ENCODE results near the gene GRID1.

Gene GRID1

DNA sequence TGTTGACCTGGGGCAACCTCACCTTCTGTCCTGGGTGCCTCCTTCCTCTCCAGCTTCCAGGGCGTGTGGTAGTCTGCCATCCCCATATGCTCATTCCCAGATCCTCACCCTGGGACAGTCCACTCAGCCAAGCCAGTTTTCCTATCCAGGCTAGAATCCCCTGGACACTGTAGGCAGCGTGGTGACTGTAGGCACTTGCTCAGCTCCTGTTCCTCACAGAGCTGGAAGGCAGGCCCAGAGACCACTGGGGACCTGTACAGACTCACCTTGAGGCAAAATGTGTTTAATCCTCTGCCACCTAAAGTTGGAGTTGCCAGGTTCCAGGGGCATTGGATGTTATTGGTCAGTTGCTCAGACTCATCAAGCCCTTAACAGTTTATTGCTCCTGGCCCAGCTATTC is 2.4 kb upstream of the GRID1 start:
- DNase-seq (ENCODE audit: low read depth), result no peak

DNA sequence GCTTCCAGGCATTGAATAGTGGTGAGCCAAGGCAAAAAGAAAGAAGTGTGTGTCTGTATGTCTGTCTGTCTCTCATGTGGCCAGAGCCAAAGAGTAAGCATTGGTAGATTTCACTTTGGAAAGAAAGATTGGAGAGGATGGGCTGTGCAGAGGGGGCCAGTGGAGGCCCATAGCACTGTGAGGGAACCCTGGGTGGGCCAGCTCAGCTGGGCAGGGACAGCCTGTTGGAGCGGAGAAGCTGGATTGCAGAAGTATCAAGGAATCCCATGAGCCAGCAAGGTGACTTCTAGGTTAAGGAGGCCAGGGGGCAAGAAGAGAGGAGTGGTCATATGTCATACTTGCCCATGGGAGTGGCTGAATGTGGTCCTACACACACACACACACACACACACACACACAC is 1.5 kb upstream of the GRID1 start:
- no peak for DNase-seq (ENCODE audit: low read depth)

DNA sequence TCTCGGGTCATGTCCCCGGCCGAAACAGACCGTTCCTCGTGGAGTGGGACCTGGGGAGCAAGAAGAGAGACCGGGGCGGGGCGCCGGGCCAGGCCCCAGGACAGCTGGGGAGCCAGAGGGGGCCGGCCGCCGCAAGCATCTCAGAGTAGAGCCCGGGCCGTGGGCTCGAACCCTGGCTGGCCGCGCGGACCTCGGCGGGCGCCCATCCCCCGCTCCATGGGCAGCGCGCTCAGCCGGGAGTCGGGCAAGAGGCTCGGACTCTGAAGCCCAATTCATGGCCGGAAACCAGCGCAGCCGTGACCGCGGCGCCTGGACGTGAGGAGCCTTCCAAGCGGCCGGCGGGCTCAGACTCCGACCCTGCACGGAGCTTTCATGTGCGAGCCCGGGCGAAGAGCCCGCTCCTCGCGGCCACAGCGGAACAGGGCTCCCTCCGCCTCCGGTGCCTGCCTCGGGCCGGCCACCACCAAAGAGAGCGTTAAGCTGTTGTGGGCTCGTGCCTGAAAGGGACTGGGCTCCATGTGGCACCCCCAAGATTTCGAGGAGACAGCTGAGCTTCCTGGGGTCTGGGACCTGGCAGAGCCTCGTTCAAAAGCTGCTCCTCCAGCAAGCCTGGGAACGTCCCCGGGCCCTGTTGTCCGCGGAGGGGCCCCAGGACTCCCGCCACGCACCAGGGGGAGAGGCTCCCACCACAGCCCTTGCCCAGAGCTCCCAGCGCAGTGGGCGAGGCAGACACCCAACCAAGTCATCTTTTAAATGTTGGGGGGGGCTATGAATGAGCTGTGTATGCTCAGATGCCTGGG is 757 bp upstream of the GRID1 start:
- DNase-seq (ENCODE audit: low read depth), result no peak

DNA sequence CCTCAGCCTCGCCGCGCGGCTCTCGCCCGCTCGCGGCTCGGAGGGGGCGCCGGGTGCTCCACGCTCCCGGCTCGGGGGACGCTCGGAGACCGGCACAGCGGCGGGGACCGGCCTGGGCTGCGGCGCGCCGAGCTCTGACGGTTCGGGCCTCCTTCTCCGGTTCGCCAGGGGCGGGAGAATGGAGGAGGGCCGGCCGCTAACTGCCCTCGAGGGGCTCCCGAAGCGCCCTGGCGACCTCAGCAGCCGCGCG is 232 bp upstream of the GRID1 start:
- no peak for DNase-seq (ENCODE audit: low read depth)

DNA sequence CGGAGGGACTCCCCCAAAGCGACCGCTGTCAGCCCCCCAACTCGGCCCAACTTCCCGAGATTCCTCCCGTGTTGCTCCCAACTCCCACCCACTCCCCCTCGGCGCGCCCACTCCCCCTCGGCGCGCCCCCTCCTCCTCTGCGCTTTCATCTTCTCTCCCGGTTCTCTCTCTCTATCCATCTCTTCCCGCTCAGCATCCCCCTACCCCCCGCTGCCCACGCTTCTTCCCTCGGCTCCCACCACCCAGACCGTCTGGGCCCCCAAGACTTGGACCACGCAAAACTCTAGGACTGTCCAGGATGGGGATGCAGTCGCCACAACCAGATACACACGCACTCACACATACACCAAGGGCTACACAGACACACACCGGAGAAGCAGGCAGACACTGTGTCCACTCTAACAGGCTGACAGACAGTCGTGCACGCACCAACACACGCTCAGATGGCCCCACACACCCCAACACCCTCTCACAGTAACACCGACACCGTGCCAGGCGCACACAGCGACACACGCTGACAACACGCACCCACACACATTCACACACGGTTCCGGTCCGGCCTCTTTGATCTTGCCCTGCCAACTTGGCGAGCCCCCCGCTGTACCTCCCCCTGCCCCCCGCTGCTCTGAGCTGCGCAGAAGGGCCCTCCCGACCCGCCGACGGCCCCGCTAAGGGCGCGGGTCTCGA is 1.1 kb downstream of the GRID1 start:
- no peak for DNase-seq (ENCODE audit: low read depth)

DNA sequence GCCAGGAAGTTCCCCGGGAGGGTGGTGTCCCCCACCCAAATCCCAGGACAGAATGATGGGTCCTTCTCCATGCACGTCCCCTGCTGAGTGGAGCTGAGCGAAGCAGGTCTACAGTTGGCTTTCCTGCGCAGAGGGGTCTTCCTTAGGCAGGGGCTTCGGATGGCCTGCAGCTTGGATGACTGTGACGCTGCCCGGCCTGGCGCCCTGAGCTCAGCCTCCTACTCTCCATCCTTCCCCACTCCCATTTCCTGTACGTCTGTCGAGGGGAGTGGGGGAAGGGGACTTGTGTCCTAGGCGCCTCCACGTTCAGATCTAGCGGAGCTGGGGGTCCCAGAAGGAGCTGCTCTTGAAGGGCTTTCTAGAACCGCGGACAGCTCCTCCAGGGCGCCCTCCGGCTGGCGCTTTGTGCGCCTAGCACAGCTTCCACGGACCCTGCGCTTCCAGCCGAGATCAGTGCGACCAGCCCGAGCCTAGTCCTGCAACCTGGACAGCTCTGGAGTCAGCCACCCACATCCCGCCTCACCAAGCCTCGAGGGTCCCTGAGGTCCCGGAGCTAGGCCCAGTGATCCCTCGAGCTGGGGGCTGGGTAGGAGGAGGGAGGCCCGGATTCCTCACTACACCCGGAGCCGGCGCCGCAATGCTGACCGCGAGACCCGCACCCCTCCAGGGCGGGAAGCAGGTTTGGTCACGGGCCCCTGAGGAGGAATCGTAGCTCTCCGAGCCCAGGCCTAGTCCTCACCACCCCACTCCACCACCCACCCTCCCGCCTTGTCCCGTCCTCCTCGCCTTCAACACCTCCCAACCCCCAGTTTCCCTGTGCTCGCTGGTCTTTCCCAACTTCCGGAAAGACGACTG is 1.9 kb downstream of the GRID1 start:
- DNase-seq (ENCODE audit: low read depth), result no peak

DNA sequence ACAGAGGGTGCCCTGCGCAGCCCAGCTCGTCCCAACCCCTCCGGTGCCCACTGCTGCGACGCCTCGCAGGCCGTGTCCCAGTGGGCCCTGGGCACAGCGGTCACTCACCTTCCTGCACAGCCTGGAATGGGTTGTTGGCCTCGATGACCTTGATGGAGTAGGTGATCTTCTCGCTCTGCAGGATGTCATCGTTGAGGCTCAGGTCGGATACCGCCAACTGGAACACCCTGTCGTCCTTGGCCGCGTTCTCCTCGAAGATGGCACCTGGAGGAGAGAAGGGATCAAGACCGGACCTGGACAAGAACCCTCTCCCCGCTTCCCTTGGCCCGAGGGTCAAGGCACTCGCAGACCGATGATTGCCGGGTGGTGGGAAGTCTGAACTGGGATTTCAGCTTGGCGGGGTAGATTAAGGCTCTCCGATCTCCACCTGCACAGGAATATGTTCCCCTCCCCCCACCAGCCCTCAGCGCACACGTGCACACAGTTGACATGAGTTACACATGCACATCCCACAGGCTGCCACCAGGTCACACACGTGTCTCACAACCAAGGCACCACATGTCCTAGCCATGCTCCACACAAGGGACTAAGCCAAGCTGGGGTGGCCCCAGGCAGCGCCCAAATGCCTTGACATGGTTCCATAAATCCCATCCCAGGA is 2.6 kb downstream of the GRID1 start:
- no peak for DNase-seq (ENCODE audit: low read depth)

DNA sequence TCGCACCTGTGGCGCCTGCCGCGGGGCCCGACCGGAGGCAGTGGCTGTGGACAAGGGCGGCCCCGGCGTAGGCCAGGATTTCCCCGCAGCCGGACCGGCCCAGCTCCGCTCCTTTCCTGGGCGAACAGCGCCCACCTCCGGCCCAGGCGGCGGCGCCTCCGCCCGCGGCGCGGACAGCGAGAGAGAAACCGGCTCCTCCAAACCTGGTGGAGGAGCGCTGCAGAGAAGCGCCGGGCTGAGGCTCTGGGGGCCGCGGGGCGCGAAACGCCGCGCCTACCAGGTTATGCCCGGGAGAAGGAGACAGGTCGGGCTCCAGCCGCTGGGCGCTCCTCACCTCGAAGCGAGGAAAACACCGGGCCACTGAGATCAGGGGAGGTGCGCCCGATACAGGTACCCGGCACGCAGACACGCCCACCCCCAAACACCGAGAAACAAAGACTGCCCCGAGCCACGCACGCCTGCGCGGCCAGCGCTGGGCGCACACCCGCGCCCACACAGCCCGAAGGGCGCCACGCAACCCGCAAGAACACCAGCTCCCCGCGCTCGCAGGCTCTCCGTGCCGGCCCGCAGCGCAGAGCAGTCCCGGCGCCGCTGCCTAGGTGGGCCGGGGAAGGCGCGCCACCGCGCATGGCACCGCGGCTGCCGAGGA is 3.3 kb downstream of the GRID1 start:
- no peak for DNase-seq (ENCODE audit: low read depth)

DNA sequence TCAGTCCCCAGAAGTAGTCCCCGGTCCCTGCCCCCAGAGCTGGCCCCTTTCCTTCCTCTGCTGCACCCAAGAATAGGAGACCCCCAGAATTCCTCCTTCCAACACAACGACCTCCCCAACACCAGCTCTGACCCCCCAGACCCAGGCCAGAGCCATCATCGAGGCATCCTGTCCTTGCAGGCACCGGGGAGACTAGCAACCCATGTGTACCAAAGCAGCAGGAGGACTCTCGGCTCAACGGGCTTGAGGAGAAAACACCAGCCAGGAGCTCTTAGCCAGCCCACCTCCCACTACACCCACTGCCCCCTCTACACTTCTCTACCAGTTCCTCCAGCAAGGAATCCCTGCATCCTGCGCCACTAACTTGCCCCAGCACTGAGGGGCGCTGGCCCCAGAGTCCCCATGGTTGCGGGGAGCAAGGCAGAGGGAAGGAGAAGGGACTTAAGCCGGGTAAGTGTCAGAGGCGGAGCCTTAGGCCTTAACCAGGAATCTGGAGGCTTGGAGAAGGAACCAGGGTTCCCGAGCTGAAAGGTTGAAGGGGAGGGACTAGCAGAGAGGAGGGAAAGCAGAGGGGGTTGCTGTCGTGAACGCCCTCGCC is 3.9 kb downstream of the GRID1 start:
- no peak for DNase-seq (ENCODE audit: low read depth)

DNA sequence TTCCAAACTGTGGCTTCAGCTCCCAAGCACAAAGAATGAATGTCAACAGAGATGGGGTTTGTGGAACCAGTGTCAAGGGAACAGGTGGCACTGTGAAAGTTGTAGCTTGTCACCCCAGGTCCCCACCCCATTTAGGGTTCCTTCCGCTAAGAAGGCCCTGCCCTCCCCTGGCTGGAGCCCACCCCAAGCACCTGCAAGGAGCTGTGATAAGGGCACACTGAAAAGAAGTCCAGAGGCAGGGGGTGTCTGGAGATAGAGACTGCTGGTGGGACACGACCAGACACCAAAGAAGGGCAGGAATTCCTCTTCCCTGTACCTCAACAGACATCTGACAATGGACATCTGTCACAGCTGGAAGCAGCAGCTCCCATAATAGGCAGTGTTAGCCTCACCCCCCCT is 4.5 kb downstream of the GRID1 start:
- no peak for DNase-seq (ENCODE audit: low read depth)

DNA sequence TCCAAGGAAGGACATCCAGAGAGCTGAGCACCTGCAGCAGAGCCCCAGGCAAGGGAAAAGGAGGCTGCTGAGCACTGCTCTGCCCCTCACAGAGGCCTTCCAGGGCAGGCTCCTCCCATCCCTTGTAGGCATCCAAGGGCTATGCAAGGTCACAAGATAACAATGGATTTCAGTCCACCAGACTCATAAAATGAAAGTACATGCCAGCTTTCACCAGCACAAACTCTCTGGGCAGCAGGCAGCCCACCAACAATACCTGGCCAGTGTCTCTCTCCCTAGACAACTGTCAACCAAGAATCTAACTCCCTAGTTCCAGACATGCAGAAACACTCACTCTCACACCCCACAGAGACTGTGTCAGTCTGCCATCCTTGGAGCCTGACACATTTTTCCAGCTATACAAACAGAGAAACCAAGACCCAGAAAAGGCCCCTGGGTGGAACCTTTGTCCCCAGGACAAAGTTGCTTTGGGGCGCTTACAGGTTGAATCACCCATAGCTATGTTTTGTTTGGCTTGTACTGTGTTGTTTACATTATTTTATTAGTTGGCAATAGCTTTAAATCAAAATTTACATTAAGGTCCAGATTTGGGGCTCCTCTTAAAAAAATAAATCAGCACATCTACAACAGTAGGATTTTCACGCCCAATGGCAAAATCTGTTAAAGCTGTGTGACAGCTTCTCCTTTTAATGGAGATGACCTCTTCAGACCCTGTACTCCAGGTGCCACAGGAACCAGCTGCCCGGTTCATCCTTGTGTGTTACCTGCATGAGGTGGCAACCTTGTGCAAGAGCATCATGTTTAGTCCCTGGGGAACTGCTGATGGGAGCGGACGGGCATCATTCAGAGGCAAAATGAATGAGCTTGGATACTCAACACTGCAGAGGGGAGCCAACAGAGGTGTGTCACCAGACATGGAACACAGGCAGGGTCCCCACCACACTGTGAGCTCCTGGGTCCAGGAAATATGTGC is 5.2 kb downstream of the GRID1 start:
- DNase-seq (ENCODE audit: low read depth), result no peak

DNA sequence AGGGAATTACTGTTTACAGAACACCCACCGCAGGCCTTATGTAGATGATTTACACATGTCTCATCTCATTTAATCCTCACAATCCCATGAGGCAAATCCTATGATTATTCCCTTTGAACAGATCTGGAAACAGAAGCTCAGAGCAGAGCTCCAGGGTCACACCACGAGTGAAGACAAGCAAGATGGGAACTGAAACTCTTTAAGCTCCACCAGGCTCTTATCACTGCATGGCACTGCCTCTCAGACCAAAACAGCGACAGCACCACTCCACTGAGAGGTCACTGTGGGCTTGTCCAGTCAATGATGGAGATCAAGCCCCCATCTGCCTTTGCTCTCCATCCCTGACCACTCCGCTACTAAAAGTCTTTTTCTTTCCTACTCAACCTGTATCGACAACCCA is 5.9 kb downstream of the GRID1 start:
- no peak for DNase-seq (ENCODE audit: low read depth)

DNA sequence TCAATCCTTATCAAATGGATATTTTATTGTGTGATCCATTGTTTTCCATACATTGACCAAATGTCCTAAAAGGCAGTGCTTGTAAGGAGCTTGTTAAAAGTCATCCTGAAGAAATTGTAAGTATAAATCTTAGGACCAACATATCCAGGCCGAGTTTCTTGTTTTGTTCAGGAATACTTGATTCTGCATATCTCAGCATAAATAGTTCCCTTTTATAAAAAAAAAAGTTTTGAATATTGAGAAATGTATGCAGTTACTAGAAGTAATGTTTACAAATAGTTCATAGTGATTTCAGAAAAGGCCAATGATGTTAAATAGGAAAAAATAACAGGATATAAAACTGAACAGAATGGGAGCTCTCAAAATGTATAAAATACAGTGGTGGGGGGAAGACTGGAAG is 6.6 kb downstream of the GRID1 start:
- DNase-seq (ENCODE audit: low read depth), result no peak

DNA sequence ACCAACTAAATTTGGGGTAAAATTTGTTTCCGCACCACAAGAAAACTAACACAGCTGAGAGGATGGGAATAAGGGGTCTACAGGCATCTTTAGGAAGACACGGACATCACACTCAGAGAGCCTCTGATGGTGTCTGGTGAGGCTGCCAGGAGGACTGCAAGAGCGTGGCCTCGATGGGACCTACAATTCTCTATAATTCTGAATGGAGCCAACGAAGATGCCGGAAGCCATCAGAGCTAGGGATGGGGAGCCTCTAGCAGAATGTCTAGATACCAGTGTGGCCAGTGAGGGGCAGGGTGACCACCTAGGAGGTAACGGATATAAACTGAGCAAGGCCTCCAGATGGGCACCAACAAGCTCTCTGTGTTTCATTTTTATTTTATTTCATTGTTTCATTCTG is 7.5 kb downstream of the GRID1 start:
- DNase-seq (ENCODE audit: low read depth), result no peak

DNA sequence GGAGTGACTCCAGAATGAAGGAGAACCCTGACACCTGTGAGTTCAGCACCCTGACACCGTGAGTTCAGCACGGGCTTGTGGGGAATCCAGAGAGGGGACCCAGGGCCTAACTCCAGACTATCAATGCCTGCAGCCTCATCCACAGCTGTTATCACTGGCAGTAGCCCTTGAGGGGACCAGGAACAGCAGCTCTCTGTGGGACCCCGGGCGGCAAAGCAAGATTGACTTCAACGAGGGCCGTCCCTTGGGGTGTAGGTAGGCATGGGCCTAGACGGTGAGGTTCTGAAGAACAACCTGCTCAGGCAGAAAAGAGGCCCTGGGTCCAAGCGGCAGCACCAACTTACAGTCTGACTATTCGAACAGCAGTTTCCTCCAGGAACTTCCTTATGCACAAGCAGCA is 8.9 kb downstream of the GRID1 start:
- DNase-seq (ENCODE audit: low read depth), result no peak

DNA sequence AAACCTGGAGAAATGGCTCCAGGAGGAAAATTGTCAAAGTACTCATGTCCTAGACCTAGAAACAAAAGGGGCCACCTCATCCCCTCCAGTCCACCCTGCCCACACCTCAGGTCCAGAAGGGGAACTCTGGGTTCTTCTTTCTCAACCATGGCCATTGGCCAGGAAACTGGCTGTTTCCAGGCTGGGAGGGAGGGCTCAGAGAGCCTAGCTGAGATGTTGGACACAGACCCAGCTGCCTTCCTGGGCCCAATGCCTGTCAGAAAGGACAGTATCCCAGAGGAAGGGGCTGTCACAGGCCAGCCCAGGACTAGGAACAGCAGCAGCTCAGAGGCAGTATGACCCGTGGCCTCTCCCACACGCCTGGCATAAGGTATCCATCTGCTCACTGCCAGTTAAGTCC is 9.6 kb downstream of the GRID1 start:
- DNase-seq (ENCODE audit: low read depth), result no peak

DNA sequence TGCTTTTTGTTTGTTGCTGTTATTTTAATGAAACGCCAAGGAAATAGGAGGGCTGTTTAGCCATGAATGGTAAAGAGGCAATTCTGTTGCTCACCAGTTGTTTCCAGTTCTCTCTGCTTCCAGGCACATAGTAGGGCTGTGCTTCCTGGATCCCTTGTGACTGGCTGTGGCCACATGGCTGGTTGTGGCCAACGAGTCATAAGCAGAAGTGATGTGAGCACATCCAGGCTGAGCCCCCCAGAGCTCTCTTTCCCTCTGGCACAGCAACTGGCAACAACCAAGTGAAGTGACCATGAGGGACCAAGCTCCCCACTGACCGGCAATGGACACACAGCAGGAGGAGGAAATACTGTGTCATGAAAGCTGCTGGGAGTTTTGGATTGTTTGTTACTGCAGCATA is 10.3 kb downstream of the GRID1 start:
- DNase-seq (ENCODE audit: low read depth), result no peak

DNA sequence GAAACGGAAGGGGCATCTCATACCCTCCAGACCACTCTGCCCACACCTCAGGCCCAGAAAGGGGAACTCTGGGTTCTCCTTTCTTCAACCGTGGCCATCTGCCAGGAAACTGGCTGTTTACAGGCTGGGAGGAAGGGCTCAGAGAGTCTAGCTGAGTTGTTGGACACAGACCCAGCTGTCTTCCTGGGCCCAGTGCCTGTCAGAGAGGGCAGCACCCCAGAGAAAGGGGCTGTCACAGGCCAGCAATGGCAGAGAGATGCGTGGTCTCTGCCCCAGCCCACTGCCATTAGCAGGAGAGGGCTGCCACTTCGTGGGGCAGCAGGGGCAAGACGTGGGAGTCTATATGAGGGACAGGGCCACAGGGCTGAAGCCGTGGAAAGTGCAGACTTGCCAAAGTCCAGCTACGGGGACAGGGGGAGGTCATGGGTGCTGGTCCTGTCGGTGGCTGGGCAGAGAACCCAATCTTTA is 11.0 kb downstream of the GRID1 start:
- DNase-seq (ENCODE audit: low read depth), result no peak

DNA sequence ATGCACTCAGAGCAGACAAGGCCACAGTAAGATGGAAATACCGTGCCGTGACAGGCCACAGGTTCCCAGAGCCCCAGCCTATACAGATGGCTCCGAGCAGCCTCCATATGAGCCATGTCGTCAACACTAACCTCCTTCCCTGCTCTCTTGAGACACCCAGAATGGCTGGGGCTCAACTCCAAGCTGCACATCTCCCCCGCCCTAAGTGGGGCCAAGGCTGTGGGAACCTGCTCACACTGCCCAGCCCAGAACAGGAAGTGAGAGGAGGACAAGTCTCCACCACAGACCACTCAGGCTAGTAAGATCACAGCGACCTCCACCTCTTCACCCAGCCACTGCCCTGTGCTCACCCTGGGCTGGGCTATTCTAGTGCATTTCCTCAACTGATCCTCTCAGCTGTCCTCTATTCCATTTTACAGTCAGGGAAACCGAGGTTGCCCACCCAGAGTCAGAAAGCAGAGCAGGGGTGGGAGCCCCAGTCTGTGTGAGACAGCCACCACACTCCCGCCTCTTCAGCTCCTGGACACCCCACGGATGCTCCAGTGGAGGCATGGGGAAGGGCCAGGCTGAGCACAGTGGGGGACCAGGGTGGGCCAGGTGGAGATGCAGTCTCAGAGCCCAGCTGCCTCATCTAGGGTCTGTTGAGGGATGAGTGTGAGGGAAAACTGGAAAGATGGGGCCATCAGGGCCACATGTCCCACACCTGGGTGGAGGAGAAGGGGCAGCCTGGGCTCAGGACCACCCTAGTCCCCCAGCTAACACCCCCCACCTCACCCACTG is 11.6 kb downstream of the GRID1 start:
- DNase-seq (ENCODE audit: low read depth), result no peak

Data from stromal cell of bone marrow (primary cell).